Globus pallidus (tissue), 1 donor: ENCODE results near the gene NCOA1.
A peak's percentile ranks its signal among the peaks of the same experiment; 100 is the strongest.

Experiments
- DNase-seq: peaks from one replicate; pipeline ENCODE4 v3.0.0-alpha.2; 2015; ENCODE audit warnings: low spot score

Gene NCOA1

DNA sequence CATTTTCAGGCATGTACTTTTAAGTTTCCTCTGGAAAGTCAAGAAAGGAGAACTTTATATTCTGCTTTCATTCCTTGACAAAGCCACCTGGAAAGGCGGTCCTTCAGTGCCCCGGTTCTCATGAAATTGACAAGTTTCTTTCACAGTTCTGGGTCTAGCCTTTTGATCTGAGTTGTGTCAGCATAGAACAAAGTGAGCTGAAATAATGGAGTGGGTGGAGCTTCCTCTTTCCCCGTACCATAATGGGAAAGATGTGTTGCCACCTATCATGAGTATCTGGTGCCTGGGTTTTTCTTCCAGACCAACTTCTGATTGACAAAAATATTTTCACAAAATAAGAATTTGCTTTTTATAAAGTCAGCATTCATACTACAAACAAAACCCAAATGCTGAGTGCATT, 252.9 kb downstream of the NCOA1 start:
- DNase-seq = no peak

DNA sequence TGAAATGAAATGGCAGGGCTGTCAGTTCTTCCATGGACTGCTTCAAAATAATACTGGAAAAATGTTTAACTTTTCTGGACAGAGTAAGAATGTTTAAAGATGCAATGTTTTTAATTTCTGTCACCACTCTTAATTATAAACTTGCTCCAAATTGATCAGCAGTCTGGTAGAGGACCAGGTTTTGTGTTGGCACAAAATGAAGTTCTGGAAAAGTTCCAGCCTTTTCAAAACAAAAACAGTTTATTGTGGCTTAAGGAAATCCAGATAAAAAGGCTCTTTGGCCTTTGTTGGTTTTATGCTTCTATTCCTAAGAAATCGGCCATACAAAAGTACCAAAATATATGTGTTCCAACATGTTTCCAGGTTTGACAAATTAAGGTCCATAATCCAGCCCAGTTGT, 253.3 kb downstream of the NCOA1 start:
- peak; percentile 29 for DNase-seq

GRCh38 chr2:24745825-24746224, 254.8 kb downstream of the NCOA1 start:
- no peak for DNase-seq

GRCh38 chr2:24747299-24747698, 256.2 kb downstream of the NCOA1 start:
- no peak for DNase-seq

DNA sequence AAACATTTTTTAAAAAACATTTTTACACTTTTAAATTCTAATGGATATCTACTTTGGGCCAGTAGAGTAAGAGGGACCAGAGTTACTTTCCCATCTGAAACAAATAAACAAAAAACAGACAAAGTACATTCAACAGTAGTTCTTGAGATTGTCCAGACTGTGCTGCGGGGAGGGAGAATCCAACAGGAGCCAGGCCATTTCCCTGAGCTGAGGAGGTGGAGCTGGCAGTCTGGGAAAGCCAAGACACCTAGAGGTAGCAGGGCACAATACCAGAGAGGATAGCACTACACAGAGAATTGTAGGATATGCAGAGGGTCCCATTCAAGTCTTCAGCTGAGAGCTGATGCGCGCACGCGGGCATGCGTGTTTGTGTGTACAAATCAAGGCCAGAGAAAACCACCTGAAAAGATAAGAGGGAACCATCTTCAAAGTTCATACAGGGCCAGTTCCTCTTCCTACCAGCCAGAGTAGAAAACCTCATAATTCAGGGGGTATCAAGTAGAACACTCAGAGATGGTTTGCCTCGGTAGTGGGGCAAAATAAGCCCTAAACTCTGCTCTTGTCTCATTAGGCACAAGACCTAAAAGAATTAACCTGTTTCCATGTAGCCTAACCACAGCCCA, 258.1 kb downstream of the NCOA1 start:
- no peak for DNase-seq

- no peak for DNase-seq
These were observed 264.1 kb downstream of the NCOA1 start for GRCh38 chr2:24754985-24755705.

DNA sequence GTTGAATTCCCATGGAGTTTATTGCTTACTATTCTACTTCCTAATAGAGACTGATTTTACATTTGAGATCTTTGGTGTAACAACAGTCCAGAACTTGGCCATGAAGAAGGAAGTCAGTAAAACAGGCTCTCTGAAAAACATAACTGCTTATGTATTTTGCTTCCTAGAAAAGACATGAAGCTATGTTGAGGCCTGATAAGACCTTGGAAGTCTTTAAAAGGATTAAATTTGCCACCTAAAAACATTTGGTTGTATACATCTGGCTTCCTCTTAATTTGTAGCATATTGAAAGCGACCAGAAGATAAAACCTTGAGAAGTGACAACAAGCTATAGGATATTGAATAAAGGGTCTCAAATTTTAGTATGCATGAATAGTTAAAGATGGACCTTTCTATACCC, 265.7 kb downstream of the NCOA1 start:
- DNase-seq = no peak

DNA sequence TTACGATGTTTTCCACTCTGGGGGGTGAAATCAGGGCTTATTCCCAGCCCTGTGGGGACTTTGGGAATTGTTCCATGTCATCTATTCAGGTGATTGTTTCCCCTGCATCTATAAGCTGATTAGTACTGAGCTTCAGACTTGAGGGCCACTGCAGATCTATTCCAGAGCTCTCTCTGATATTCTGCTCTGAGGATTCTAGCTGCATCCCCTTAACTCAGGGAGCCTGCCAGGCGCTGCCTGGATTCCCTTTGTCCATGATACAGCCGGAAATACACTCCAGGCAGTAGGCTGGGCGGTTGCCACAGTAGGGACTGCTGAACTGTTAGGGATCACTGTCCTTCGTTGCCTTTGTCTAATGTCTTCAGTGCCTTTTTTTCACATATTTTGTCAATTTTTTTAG, 270.8 kb downstream of the NCOA1 start:
- no peak for DNase-seq

DNA sequence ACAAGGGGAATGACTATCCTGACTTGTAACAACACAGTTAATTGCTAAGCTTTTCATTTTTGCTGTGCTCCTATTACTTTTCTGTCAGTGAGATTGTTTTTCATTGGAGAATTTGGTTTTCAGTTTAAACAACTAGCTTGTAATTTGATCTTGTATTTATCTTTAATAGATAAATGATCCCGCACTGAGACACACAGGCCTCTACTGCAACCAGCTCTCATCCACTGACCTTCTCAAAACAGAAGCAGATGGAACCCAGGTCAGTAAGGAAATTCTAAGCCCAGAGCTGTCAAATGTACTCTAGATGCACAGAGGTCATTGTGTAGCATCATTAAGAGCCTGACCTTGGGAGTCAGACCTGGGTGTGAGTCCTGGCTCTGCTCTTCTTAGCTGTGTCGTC, 271.5 kb downstream of the NCOA1 start:
- DNase-seq = no peak

DNA sequence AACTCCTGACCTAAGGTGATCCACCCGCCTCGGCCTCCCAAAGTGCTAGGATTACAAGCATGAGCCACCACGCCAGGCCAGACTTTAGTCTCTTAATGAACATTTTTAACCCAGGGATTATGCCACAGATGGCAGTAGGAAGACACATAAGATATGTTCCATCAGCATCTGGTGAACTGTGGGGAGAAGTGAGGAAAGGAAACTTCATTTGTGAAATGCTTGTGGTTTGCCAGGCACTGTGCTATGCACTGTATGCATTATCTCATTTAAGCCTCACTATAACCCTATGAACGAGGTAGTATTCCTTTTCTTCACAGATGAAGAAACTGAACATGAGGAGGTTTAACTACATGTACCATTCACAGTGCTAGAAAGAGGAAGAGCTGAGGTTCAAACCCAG, 272.8 kb downstream of the NCOA1 start:
- DNase-seq = no peak

GRCh38 chr2:24766609-24767008, 275.6 kb downstream of the NCOA1 start:
- DNase-seq = no peak

GRCh38 chr2:24768013-24768412, 277.0 kb downstream of the NCOA1 start:
- DNase-seq = no peak

DNA sequence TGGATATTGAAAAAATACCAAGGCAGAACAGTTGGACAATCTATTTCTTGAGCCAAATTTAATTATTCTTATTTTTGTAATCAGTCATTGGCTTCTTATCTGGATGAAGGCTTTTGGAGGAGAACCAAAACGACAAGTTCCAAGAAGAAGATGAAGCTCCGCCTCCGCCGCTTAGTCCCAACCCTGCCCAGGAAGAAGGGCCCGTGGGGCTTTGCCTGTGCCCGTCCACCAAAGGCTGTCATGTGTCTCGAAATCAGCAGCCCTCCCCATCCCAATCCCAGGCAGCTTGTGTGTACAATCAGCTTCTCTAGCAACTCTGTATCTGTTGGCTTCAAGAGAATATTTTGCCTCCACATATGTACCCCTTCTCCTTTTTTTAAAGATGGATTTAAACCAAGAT, 277.5 kb downstream of the NCOA1 start:
- no peak for DNase-seq

DNA sequence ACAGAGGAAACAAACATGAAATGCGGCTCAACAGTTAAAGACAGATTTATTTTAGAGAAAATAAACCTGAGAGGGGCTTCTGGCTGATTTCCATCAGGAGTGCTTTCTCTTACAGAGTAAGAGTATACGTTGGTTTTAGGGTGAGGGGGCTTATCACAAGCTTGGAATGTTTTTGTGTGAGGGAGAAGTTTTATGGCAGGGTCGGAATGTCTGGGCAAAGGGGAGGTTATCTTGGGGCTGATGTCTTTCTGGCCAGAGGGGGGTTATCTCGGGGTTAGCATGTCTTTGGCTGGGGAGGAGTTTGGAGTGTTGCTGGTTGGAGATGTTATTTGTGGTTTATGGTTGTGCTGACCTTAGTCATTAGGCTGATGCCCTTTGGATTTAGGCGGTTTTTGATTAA, 280.0 kb downstream of the NCOA1 start:
- no peak for DNase-seq

- no peak for DNase-seq
These were observed 280.9 kb downstream of the NCOA1 start for GRCh38 chr2:24771764-24772586.

- DNase-seq = no peak
These were observed 283.3 kb downstream of the NCOA1 start for GRCh38 chr2:24774373-24774772.

GRCh38 chr2:24779116-24779515, 288.1 kb downstream of the NCOA1 start:
- DNase-seq = no peak

- no peak for DNase-seq
These were observed 292.6 kb downstream of the NCOA1 start for GRCh38 chr2:24783641-24784040.

- no peak for DNase-seq
These were observed 294.7 kb downstream of the NCOA1 start for GRCh38 chr2:24785671-24786321.

GRCh38 chr2:24787532-24787931, 296.5 kb downstream of the NCOA1 start:
- DNase-seq = no peak

DNA sequence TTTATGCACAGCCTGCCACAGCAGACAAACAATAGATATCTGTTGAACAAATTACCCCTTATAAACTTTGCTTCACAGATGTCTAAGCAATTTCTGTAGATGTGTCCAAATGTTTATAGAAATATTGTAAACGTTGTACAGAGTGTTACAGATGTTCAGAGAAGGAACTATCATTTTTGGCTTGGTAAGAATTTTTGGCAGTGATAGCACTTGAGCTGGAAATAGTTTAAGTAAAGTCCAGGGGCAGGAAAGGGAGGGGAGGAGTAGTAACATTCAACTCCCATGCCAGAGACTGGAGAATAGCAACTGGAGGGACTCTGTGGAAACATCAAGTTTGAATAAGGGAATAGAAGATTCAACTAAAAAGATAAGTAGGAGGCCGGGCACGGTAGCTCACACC, 297.8 kb downstream of the NCOA1 start:
- DNase-seq = no peak

DNA sequence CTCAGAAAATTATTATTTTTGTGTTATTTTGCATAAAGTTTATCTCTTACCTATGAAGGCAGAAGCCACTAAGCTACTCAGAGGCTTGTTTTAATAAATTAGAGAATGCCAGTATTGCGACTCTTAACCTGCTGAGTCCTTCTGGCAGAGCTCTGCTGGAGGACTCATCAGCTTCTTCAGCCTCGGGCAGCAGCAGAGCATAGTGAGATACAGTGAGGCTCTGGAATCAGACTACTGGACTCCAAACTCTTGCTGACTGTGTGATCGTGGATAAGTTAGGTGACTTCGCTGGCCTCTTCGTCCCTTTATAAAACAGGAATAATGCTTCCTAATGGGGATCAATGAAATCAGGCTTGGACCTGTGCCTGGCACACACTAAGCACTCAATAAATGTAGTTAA, 300.4 kb downstream of the NCOA1 start:
- no peak for DNase-seq

GRCh38 chr2:24792542-24792873, 301.5 kb downstream of the NCOA1 start:
- no peak for DNase-seq
